CD4-positive, alpha-beta T cell treated with Interleukin-17A for 4 hours (primary cell): Measurements from ENCODE around the gene HS2ST1.

Experiments
- DNase-seq: peaks from one replicate; pipeline ENCODE4 v3.0.0-alpha.2; 2020; ENCODE audit warnings: mixed read lengths

HS2ST1 gene

DNA sequence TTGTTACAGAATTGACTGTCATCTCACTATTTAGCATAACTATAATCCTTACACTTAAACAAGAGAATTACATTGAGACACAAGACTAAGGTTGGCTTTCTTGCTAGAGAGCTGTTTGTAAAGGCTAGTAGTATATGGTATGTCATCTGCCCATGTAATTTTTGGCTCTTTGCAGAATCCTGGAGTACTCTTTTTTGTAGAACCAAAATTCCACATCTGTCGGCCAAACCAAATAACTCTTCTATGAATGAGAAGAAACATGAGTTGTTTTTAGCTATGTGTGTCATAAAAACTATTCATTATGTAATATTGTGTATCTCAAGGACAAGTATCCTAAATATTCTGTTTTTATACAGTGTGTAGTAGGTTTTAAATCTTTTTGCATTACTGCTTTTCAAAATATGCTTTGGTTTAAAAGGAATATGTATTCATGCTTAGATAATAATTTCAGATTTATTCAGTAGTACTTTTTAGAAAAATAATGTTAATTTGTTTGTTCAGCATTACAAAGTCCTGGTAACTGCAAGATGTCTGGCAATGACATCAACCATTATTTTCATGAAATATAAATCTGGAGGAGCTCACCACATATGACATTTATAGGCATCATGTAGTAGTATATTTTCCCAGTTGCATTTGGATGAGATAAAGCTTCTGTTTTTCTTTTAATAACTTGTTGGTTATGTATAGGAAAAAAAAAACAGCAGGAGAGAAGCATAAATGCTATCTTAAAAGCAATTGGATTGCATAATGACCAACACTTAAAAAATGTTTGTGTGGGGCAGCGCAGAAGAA, 159.8 kb downstream of the HS2ST1 start:
- no peak for DNase-seq

DNA sequence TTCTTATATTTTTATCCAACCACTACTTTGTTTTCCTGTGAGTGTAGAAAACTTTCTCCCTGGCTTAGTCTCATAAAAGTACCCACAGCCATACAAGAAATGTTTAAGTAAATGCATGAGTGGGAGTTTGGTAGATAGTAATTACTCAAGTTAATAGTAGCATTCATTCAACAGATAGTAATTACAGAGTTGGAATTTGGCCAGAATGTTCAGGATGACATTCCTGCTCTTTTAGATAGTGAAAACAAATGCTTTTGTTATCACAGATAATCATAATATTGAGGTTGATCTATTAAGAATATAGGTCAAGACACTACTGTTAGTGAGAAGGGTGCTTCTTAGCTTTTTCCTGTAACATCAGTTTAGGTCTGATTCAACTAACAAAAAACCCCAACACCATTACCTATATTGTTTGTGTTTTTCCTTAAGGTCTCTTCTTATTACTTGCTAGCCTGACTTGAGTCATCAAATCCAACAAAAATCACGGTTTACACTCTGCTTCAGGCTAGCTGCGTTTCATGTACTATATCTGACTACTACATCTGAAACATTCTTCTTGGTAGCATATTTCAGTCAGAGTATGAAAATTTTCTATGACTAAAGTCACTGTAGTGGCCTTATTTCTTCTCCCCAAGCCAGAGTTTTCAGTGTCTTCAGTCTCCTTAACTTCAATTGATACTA, 163.7 kb downstream of the HS2ST1 start:
- no peak for DNase-seq

DNA sequence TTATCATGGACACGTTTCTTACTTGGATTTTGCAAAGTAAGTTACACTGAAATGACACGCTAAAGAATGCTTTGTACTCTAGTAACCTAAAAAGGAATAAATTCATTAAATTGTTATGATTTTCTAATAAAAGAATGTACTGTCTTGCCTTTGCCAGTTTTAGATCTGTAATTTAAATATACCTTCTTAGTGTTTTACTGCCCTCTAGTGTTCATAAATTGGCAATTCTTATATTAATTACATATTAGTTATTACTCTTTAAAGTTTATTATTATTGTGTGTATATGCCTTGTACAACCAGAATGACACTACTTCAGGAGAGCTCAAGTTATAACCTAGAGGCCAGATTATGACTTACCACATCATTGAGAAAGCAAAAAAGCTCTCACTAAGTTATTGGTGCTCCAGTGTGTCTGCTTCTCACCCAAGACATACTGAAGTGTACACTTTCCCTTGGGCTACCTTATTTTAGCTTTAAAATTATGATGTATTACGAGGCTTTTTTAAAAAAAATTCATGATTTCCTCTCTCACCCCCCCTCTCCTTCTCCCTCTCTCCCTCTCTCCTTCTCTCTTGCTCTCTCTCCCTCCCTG, 169.9 kb downstream of the HS2ST1 start:
- no peak for DNase-seq

DNA sequence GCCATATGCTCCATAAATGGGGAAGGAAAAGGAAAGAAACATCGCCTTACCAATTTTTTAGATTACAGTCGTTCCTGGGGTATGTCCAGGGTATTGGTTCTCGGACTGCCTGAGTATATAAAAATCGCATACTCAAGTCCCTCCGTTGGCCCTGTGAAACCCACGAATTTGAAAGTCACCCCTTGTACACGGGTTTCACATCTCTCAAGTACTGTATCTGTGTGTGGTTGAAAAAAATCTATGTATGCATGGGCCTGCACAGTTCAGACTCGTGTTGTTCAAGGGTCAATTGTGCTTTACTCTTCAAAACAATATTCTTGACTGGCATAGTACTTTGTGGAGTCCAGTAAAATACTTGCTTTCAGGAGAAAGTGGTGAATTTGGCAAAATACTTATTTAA, 171.7 kb downstream of the HS2ST1 start:
- no peak for DNase-seq

DNA sequence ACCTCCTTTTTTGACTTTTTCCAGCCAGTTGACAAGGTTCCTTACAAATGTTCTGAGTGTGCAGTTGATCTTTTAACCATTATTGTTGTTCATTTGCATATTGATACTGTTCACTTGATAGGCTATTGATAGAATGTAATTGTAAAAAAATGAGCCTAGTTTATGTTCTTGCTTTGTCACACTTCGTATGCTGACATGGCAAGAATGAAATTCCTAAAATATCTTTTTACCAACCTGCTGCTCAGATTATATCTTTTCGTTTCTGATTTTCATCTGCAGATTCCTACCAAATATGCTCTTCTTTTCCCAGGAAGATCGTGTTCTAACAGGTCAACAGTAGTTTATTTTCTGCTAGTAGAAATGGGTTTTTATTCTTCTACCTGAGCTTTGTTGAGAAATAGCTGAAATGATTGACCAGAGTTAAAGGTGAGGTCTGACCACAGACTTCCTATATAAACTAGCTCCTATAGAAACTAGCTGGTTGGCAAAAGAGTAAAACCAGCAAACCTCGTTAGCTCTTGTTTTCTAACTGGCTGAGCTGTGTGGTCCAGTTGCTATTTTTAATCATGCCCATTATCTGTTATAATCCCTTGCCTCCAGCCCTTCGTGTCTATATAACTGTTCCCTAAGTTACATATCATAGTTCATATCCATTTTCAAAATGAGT, 174.8 kb downstream of the HS2ST1 start:
- DNase-seq = no peak

DNA sequence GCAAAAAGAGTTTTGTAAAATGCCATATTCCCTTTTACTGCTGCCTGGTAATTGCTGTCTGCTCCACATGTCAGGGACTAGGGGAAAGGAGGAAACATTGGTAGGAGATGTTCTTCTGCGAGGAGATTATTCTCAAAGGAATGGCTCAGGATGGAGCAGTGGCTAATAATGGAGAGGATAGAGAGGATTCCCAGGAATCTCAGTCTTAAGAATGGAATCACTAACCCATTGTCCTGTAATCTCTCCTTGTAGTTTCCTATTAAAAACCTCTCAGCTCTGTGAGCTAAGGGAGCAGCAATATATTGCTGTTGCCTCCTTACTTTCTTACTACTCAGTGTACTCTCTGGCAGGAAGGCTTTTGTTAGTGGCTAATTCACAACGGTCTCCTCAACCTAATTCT, 175.4 kb downstream of the HS2ST1 start:
- no peak for DNase-seq

DNA sequence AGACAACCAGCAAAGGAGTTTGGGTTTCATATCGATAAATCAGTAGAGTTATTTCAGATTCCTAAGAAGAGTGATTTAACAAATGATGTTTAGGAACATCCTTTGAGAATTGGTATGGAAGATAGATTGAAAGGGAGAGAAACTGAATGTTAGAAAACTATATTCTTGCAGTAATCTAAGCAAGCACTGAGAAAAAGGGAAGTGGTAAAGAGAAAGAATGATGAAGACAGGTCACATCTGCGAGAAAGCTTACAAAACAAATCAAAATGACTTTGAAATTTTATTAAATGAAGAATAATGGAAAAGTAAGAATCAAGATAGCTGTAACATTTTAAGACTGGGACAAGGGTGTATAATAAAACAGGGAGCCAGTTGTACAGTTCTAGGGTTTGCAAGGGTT, 177.0 kb downstream of the HS2ST1 start:
- no peak for DNase-seq

DNA sequence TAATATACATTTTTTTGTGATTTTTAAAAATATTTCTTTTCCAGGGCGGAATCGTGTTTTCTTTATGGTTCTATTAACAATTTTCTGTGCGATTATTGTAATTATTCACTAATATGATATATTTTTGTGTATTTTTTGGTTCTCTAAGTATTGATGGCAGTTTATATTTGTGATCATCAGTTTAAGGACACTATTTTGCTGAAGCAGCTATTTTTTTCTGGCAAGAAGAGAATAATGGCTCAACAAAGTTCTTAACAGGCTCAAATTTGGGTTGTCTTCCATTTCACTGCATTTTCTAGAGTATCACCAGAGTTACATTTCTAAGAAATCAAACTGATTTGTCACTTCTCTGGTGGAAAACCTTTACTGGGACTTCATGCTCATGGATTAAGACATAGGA, 178.4 kb downstream of the HS2ST1 start:
- DNase-seq = no peak

DNA sequence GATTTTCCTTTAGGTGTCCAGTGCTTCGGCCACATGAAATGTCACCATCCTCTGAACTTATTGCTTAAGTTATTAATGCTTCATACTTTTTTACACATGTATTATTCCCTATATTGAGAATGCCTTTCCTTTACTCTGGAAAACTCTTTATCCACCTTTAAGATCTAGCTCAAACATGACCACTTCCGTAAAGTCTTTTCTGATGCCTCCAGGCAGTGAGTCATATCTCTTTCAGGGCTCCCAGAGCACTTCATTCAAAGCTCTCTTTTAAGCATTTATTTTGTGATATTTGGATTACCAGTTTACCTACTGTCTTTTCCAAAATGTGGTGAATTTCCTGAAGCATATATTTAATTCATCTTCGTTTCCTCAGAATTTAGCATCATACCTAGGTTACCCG, 178.9 kb downstream of the HS2ST1 start:
- no peak for DNase-seq

DNA sequence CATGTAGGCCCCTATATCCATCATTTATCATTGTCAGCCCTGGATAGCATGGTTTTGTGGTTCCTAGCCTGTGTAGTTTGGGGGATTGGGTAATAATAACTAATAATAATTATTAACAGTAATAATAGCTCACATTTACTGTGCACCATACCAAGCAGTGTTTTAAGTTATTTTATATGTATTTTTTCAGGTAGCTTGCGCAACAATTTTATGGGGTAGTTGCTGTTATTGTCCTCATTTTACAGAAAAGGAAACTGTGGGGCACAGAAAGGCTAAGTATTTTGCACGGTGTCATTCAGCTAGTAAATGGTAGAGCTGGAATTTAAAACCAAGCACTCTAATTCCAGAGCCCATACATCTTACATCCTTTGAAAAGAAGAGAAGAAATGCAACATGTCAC, 179.8 kb downstream of the HS2ST1 start:
- no peak for DNase-seq

DNA sequence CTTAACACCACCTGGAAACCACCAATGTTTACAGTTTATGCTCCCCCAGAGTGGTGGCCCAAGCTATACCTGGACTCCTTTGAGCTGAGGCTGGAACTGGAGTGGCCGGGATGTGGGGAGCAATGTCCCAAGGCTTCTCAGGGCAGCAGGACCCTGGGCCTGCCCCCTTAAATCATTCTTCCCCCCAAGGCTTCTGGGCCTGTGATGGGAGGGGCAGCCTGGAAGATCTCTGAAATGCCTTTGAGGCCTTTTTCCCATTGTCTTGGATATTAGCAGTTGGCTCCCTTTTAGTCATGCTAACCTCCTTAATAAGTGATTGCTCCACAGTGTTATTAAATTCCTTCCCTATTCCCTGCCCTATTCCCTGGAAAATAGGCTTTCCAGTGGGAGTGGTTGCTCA, 185.8 kb downstream of the HS2ST1 start:
- DNase-seq = no peak

DNA sequence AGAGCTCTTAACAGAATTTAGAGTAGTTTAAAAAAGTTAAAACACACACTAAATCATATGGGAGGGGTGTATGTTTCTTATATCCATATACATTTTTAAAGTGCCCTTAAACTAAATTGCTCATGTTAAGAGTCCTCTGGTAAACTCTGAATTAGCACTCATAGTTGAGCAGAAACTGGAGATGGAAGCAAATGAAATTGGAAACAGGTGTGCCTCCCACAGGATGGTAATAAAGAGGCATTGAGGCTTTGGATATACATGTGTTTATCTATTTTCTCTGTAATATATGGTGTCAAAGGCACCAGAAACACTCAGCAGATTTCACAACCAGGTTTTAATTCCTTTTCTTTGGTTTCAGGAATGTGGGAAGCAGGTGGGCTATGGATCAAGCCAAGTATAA, 188.6 kb downstream of the HS2ST1 start:
- no peak for DNase-seq

DNA sequence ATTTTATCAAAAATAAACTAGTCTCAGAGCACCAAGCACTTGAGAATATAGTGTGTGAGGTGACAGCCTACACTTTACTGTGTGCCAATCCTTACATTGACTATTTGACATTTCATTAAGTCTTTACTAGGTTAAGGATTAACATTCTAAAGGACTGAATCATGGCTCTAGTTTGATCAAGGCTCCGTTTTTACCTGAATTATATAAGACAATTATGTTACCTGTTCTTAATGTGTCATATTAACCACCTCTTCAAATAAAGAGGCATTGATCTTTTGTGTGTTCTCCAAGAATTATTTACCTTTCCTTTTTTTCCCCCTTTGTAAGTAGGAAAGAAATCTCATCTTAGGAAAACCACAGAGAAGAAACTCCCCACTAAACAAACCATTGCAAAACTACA, 189.7 kb downstream of the HS2ST1 start:
- DNase-seq = no peak

DNA sequence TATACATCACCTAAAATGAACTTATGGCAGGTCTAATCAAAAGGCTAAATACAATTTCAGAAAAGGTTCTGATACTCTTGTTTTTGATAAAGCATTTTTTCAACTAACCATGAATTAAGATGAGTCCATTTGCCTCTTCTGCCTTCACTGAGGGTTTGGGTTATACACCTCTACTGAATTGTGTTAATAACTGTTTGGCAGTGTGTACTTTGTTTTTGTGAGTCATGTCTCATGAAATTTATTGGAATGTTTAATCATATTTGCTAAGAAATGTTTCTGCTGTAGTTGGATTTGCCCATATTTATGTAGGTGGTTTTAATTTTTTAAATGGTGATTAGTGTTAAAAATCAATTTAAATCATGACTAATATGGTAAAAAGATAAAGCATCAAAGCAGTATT, 190.5 kb downstream of the HS2ST1 start:
- DNase-seq = no peak

DNA sequence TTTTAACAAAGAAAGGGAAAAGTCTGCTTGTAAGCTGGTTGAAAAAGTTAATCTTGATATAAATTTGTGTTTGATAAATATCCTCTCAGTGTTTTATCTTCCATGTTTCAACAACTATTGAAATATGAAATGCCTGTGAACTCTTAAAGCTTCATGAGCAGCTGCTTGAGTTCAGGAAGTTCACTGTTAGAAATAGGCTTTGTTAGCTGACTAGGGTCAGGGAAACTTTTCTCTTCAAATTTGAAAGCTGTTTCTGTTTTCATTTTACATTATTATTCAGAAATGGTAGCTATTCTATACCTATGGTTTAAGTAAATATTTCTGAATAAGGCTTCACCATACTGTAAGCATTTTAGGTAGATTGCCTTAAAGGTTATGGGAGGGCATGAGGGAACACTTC, 191.7 kb downstream of the HS2ST1 start:
- DNase-seq = no peak

DNA sequence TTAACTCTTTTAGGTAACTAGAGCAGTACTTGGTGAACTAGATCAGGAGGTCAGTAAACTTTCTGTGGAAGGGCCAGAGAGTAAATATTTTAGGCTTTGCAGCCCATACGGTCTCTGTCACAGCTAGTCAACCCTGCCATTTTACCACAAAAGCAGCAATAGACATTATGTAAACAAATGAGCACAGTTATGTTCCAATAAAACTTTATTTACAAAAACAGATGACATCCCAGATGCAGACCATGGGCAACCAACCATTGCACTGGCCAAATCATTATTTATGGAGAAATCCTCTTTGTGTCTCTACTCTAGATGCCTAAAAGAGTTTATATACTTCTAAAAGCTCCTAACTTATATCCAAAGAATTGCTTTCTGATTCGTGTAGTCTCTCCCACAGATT, 192.4 kb downstream of the HS2ST1 start:
- no peak for DNase-seq

DNA sequence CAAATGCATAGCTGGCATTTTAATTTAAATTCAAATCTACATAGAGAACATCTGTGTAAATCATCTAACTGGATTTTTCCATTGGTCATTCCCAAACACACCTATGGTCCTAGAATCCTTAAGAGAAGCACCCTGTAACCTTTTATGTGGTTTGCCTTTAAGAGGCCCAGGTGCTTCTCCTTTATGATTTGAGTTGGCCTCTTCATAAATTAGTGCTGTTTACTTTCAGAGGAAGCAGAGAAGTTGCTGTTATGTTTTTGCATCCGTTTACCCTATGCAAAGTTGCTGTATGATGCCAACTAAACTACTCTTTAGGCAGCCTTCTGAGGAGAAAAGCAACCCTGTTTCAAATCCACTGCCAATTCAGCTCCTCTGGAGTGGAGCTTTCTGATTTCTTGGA, 193.8 kb downstream of the HS2ST1 start:
- DNase-seq = no peak

DNA sequence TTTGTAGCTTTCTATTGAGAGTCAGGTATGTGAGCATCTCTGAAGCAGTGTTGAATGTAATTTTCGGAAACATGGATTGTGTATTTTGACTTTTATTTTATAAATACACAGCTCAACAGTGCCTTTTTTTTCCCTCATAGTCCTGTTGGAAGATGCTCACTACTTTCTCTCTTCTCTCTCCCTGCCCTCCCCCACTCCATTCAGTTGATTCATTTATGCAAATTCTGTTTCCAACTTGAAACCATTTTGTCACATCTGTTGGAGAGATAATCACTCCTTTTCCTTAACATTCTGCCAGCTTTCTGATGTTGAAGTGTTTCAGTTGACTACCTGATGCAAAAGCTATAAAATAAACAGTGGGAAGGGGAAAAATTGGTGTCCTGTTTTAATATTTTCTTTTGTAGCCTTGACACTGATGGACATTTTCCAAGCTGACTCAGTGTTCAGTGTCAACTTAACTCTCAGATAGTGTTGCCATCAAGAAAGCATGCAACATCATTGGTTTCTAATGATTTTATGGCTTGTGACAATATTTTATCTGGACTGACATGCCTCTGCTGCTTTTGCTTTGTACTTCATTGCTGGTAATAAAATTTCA, 194.5 kb downstream of the HS2ST1 start:
- DNase-seq = no peak

DNA sequence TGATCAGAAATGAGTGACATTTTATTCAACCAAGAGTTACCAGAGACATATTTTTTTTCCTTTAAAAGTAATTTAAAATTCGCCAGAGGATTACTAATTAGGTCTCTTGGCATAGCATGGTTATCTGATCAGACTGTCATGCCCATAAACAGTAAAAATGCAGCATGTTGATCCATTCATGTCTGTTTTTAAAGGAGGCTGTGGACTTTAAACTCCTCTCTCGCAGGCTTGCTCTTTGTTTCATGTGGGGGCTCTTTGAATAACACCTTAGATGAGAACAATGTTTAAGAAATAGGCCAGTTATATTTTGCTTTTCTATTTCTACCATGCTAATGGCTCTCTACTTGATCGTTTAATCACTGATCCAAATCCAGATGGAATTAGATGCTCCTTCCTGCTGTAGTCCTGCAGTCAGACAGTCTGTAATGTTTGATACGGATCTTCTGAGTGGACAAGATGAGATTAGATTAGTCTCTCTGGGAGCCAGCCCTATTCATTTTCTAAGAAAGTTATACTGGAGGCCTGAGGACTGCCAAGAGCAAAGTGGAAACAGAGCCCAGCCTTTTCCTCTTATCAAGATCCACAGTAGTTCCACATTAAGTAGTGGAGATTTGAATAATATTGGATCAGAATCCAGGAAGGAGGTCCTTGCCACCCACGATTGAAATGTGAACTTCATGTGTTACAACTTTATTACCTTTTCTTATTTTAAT, 197.4 kb downstream of the HS2ST1 start:
- DNase-seq = no peak

DNA sequence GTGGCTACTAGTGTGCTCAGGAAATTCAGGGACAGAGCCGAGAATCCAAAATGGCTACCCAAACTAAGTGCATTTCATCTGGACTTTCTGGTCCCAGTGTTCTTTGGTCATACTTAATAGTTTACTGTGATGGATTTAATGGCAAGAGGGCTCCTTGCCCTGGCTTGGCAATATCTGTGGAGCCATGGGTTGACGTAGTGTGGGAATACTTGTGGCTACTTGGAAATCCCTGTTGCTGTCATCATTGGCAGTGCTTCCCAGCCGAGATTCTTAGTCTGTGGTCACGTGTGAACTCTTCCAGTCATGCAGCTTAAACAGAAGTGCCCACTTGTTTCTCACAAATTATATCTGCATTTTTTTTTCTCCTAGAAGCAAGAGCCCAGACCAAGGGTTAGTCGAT, 198.9 kb downstream of the HS2ST1 start:
- DNase-seq = no peak

DNA sequence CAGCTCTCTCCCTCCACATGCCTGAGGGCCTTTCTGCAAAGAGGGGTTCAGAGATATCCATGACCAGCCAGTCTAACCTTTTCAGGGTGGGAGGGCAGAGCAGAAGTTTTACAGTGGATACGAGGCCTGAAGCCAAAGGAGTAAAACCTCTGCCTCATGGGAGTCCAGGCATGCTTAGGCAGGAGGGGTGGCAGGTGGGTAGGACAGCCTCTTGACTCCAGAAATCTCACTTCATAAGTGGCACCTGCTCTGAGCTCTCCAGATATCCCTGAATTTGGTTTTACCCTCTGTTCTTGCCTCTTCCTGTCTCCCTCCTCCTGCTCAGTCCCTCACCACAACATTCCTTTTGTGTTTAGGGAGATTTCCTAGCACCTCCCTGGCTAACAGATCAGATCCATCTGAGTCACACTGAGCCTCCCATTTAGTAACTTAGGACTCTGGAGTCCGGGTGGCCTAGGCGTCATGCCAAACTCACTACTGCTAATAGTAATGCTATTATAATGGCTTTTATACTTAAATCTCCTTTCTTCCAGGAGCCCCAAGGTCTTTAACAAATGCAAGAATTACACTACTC, 201.0 kb downstream of the HS2ST1 start:
- no peak for DNase-seq

DNA sequence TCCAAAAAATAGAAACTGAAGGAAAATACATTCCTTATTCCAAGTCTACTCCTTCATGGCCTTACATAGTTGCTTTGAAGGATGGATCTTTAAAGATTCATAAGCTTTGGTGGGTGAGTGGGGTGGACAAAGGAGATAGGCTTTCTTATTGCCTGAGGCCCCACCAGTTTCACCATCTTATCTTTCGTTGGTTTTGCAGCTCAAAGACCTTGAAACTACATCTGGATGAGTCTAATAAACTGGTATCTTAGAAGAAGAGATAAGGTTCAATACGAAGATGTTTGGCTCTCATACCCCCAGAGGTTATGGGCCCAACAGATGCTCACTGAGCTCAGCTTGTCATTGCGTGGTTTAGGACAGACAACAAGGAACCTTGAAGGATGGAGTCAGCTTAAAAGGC, 201.5 kb downstream of the HS2ST1 start:
- DNase-seq = no peak
